Activated naive CD4-positive, alpha-beta T cell treated with Interleukin-2 at 50 U/mL for 16 hours (primary cell): ENCODE results near the gene KCNF1.

Experiments used
- DNase-seq: peaks from one replicate; pipeline ENCODE4 v3.0.0-alpha.2; 2020

KCNF1 gene

DNA sequence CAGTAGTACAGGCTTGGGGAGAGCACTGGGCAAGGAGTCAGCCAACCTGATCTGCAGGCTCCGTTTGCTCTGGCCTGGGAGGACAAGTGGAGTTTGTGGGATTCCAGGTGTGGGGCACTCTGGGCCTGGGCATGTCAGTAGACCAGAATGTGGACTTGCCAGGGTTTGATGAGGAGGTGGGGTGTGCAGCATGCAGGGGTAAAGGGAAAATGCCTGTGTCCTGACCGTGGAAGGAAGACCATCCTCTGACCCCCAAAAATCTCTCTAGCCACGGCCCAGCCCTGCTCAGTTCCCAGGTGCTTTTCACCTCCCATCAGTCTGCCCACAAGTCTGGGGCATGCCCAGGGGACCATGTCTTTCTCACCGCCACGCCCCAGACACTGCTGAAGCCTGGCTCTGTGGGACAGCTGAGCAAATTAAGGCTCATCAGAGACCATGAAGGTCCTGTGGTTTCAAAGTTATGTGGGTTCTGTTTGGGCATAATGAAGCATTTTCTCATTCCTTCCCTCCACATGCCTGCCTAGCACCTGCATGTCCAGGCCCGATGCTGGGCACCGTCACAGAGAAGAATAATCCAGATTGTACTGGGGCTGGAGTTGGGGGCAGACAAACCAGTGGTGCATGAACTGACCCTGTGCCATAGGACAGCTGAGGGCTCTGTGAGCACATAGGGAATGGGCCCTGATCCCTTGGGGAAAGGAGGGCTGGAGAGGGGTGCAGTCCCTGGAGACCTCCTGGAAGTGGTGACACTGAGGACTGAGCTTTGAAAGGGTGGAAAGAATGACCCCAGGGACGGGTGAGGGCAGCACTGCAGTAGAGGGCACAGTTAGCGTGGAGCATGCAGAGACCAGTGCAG is 6.5 kb upstream of the KCNF1 start:
- no peak for DNase-seq

GRCh38 chr2:10905862-10906143 is 5.9 kb upstream of the KCNF1 start:
- no peak for DNase-seq

- no peak for DNase-seq
Observed at GRCh38 chr2:10906926-10907625, 4.7 kb upstream of the KCNF1 start.

DNA sequence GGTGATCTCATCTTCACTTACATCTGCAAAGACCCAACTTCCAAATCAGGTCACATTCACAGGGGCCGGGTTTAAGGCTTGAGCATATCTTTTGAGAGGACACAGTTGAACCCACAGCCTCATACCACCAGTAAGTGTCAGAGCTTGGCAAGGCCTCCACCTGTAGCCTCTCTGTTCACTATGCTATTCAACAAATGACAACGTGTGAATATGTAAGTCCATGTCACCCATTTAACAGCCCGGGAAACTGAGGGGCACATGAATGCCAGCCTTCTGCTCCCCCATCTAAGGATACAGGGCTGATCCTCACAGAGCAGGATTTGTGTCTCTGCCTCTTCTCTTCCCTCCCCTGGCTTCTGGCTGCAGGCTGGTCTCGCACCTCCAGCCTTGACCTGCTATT is 3.5 kb upstream of the KCNF1 start:
- DNase-seq: no peak

DNA sequence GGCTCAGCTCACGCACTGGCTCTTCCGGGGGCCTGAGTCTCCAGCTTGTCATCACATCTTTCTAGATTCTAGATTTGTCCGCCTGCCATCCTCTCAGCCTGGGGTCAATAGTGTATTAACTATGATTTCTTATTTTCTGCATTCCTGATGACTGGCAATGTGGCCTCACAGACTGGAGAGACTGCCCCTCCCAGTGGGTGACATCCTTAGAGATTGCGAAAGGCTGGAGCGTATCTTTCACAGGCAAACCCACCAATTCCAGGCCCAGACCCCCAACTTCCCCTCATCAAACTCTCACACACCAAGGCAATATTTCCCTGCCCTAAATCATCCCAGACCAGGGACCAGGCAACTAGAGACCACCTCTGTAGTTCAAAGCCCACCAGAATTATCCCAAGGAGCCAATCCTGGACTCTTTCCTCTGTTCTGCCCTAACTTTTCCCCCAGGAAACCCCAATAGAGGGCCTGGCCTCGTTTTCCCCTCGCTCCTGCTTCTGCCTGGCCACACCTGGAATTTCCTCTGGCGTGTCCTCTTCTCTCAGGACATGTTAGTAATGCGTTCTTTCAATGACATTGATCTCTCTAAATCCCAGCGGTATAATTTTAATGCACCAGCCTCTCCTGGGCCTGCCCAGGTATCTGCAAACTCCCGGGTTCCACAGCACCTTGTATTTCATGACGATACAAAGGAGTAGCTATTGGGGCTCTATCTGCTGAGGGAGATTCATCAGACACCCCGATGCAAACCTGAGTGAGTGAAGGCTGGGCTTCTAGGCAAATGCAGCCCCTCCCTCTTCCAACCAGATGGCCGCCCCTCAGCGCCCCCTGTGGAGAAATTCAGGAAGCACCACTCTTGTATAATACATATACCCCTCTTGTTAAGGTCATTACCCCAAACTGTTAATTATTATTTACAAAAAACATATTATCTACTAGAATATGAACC is 2.4 kb upstream of the KCNF1 start:
- no peak for DNase-seq

GRCh38 chr2:10909996-10910341 is 1.8 kb upstream of the KCNF1 start:
- no peak for DNase-seq

- no peak for DNase-seq
Observed at GRCh38 chr2:10910625-10911024, 1.1 kb upstream of the KCNF1 start.

DNA sequence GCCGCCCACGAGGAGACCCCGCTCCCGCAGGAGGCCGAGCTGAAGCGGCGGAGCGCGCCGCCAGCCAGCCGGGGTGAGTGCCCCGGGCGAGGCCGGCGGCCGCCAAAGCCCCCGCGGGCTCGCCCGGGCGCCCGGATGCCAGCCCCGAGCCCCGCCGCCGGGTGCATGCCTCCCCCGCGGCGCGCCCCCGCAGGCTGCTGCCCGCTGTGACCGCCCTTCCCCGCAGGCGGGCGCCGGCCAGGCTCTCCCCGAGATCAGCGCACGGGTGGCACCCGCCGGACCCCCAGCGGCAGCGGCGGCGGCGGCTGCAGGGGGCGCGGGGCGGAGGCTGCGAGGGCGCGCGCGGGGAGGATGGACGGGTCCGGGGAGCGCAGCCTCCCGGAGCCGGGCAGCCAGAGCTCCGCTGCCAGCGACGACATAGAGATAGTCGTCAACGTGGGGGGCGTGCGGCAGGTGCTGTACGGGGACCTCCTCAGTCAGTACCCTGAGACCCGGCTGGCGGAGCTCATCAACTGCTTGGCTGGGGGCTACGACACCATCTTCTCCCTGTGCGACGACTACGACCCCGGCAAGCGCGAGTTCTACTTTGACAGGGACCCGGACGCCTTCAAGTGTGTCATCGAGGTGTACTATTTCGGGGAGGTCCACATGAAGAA is 470 bp downstream of the KCNF1 start:
- no peak for DNase-seq

GRCh38 chr2:10912796-10913455 is 1.2 kb downstream of the KCNF1 start:
- no peak for DNase-seq

GRCh38 chr2:10913501-10914271 is 2.0 kb downstream of the KCNF1 start:
- DNase-seq: no peak

GRCh38 chr2:10914272-10914693 is 2.5 kb downstream of the KCNF1 start:
- no peak for DNase-seq

- DNase-seq: no peak
Observed at GRCh38 chr2:10915236-10915635, 3.5 kb downstream of the KCNF1 start.

GRCh38 chr2:10915731-10916276 is 4.1 kb downstream of the KCNF1 start:
- DNase-seq: no peak

- DNase-seq: no peak
Observed at GRCh38 chr2:10916953-10917352, 5.2 kb downstream of the KCNF1 start.

- DNase-seq: no peak
Observed at GRCh38 chr2:10917927-10918326, 6.2 kb downstream of the KCNF1 start.

DNA sequence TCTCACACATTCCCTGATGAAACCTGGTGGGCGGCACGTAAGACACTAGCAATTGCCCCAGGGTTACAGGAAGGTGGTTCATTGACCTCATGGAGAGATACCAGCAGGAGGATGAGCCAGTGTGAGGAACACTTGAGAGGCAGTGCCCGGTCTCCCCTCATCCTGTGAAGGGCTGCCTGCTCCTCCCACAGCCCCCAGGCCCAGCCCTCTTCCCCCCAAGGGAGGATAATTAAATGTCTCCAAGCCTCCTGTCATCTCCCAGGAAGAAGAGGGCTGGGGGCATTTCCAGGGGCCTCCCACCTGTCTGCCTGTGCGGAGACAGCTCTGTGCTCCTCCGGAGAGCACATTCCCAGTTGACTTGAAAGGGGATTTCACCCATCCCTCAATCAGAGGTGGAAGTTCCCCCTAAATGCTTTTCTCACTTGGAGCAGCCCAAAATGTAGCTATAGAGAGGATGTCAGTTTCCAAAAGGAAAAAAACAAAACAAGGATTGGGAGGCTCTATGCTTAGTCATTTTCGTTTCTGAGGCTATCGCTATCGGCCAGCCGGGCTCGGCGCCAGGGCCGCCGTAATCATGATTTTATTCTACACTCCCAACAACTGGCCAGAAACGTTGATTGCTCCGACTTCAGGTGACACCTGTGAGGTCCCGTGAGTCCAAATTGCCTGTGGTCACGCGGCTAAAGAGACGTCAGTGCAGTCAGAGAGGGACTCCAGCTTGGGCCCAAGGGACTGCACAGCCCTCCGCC is 7.1 kb downstream of the KCNF1 start:
- DNase-seq: no peak

- DNase-seq: no peak
Observed at GRCh38 chr2:10919410-10919770, 7.7 kb downstream of the KCNF1 start.

- DNase-seq: no peak
Observed at GRCh38 chr2:10919771-10920621, 8.3 kb downstream of the KCNF1 start.

DNA sequence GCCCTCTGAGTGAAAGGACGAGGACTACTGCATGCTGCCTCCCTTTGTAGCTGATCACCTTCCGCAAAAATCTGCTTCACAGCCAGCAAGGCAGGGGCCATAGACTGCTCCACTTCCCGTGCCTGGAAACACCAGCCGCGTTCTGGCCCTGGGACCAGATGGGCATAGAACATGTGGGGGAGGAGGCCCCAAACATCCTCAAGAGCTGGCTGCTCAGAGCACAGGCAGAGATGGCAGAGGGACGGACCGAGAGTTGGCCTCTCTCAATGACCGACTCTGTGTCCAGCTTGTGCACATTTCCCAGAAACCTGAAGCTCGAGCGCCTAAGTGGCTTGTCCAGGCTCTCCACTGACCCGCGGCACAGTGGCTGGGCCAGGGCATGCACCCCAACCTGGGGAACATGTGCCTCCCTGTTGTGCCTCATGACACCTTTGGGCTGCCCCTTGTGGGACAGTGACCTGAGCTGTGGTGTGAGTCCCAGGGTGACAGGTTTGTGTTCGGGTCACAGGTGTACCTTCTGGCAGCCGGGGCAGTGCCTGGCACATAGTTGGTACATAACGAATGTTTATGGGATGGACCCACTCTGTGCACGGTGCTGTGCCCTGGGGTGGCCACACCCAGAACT is 9.1 kb downstream of the KCNF1 start:
- no peak for DNase-seq
